K562 (cell line): ENCODE measurements around the gene ZNHIT2. TPM values are rescaled to one million over a fixed set of nuclear protein-coding genes. Genes with fewer than 3 reads are reported as not detected.

Experiments
- ARNT ChIP-seq, 2 experiments: fragments of 450-650 bp; IDR thresholded peaks; 2 replicates each; pipeline ENCODE4 v1.6.1; 2016; ENCODE audit warnings: mild to moderate bottlenecking in 1 of 2
- CSDE1 ChIP-seq, 2 experiments: fragments of 450-650 bp; IDR thresholded peaks; 2 replicates each; pipeline ENCODE4 v1.6.1; 2016; ENCODE audit warnings: mild to moderate bottlenecking in 1 of 2
- CUX1 ChIP-seq: fragments of 200-800 bp; sonication (Bioruptor generic); IDR thresholded peaks from 2 replicates; pipeline ENCODE4 v1.6.1; 2016; ENCODE audit warnings: missing genetic modification characterization, missing compliant biosample characterization
- EP300 ChIP-seq: IDR thresholded peaks from 2 replicates; pipeline ENCODE4 v1.6.1; 2012; ENCODE audit warnings: low read length, improper control_type of control experiment
- HNRNPK ChIP-seq: fragments of 200-400 bp; formaldehyde crosslinking; IDR thresholded peaks from one replicate; pipeline ENCODE4 v1.6.1; 2018; ENCODE audit warnings: mild to moderate bottlenecking, low read depth, low read length; ENCODE audit not compliant: poor library complexity, severe bottlenecking
- L3MBTL2 ChIP-seq: fragments of 450-650 bp; IDR thresholded peaks from 2 replicates; pipeline ENCODE4 v1.6.1; 2016; ENCODE audit warnings: mild to moderate bottlenecking, moderate library complexity
- MTA3 ChIP-seq: fragments of 450-650 bp; formaldehyde crosslinking; IDR thresholded peaks from 2 replicates; pipeline ENCODE4 v1.6.1; 2017; ENCODE audit warnings: mild to moderate bottlenecking, borderline replicate concordance
- MYBL2 ChIP-seq, 2 experiments: fragments of 450-650 bp in 1 of 2; sonication (generic) in 1 of 2; formaldehyde crosslinking in 1 of 2; IDR thresholded peaks; 2 replicates each; pipeline versions ENCODE4 v1.6.1 to v1.8.1; 2017 to 2022; ENCODE audit warnings: borderline replicate concordance in 1 of 2, inconsistent platforms in 1 of 2, low read depth in 1 of 2, mild to moderate bottlenecking in 1 of 2, missing genetic modification reagents in 1 of 2, moderate library complexity in 1 of 2
- NFIC ChIP-seq: fragments of 450-650 bp; IDR thresholded peaks from 2 replicates; pipeline ENCODE4 v1.6.1; 2017; ENCODE audit warnings: mild to moderate bottlenecking, inconsistent platforms
- SP1 ChIP-seq: sonication (generic); formaldehyde crosslinking; IDR thresholded peaks from 2 replicates; pipeline ENCODE4 v1.8.1; 2022; ENCODE audit warnings: mild to moderate bottlenecking, missing genetic modification reagents
- TEAD1 ChIP-seq, 2 experiments: fragments of 450-650 bp in 1 of 2; sonication (generic) in 1 of 2; formaldehyde crosslinking; IDR thresholded peaks; 2 replicates each; pipeline versions ENCODE4 v1.4.0 to v1.8.0; 2020 to 2022; ENCODE audit warnings: mild to moderate bottlenecking in 2 of 2, missing genetic modification reagents in 1 of 2
- ZBTB34 ChIP-seq: fragments of 250-450 bp; sonication (Bioruptor Pico); IDR thresholded peaks from 2 replicates; pipeline ENCODE4 v1.8.0; 2021; ENCODE audit warnings: mild to moderate bottlenecking, moderate library complexity
- ZFP1 ChIP-seq: fragments of 450-650 bp; formaldehyde crosslinking; IDR thresholded peaks from 2 replicates; pipeline ENCODE4 v1.4.0; 2020; ENCODE audit warnings: mild to moderate bottlenecking, mixed read lengths
- ZNF12 ChIP-seq: sonication (generic); formaldehyde crosslinking; IDR thresholded peaks from 2 replicates; pipeline ENCODE4 v1.4.0; 2020; ENCODE audit warnings: mild to moderate bottlenecking, missing genetic modification reagents
- ZNF121 ChIP-seq: sonication (generic); formaldehyde crosslinking; conservative IDR thresholded peaks from 2 replicates; pipeline ENCODE4 v1.8.0; 2022; ENCODE audit warnings: missing genetic modification reagents
- ZNF140 ChIP-seq: fragments of 250-450 bp; sonication (Bioruptor Pico); IDR thresholded peaks from 2 replicates; pipeline ENCODE4 v1.8.0; 2021; ENCODE audit warnings: moderate library complexity, mild to moderate bottlenecking, inconsistent platforms
- ZNF143 ChIP-seq: sonication (generic); formaldehyde crosslinking; IDR thresholded peaks from 2 replicates; pipeline ENCODE4 v1.9.0; 2022; ENCODE audit warnings: mild to moderate bottlenecking, missing genetic modification reagents
- ZNF24 ChIP-seq: fragments of 450-650 bp; IDR thresholded peaks from 2 replicates; pipeline ENCODE4 v1.6.1; 2016
- polyA plus RNA-seq, 8 experiments: library from polyadenylated mRNA; depleted of rRNA in 4 of 8; stranded (reverse) in 5 of 8; unstranded in 3 of 8; fragments of >200 nt; fragmentation: Nextera tagmentation in 2 of 8; fragmentation: Illumina TruSeq in 1 of 8; extraction: Ambion mirVana in 2 of 8; extraction: Trizol in 1 of 8; gene quantifications; 2 replicates each; pipeline versions ENCODE4 v1.2.1 to v1.2.3, GENCODE V29; 2011 to 2014; ENCODE audit warnings: inconsistent platforms in 1 of 8, missing spikeins in 1 of 8
- total RNA-seq, 7 experiments: library from RNA; depleted of rRNA in 6 of 7; stranded (reverse); fragments of >200 nt in 6 of 7; fragmentation: Illumina TruSeq in 2 of 7; extraction: Trizol in 2 of 7; gene quantifications; 2 replicates each; pipeline versions ENCODE4 v1.2.1 to v1.2.3, GENCODE V29; 2011 to 2021; ENCODE audit warnings: low replicate concordance in 1 of 7
- TF ChIP-seq, protein P1 (sequence below): sonication (generic); formaldehyde crosslinking; IDR thresholded peaks from 2 replicates; pipeline ENCODE4 v1.9.0; 2022; ENCODE audit warnings: mild to moderate bottlenecking, missing genetic modification reagents
- TF ChIP-seq, protein P2 (sequence below): sonication (generic); formaldehyde crosslinking; IDR thresholded peaks from 2 replicates; pipeline ENCODE4 v1.8.0; 2022; ENCODE audit warnings: missing genetic modification reagents, mild to moderate bottlenecking, moderate library complexity, borderline replicate concordance

The ZNHIT2 gene
- total and polyA plus RNA-seq, 9 of the 15 experiments (the other 6 are each of a cell fraction or from before 2014, with no cell fraction given) = 0.08 to 39.0 (median 2.5) TPM

GRCh38 chr11:65134952-65135632 is 17.6 kb upstream of the ZNHIT2 start (continued):
- TF ChIP-seq L3MBTL2 = peak; percentile 59
- no peak for TF ChIP-seq ZNF143 (CRISPR knock-in tag)
- TF ChIP-seq EP300 = no peak; the same call in 1 of the 2 replicates
- no peak for TF ChIP-seq CUX1 (CRISPR knock-in tag)
- TF ChIP-seq ZNF121 (CRISPR knock-in tag) = no peak
- TF ChIP-seq, protein P1, sequence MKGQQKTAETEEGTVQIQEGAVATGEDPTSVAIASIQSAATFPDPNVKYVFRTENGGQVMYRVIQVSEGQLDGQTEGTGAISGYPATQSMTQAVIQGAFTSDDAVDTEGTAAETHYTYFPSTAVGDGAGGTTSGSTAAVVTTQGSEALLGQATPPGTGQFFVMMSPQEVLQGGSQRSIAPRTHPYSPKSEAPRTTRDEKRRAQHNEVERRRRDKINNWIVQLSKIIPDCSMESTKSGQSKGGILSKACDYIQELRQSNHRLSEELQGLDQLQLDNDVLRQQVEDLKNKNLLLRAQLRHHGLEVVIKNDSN = peak; percentile 46
- TF ChIP-seq ZNF140 (CRISPR knock-in tag) = no peak
- TF ChIP-seq SP1 = peak; percentile 58; the same call in 1 of the 2 replicates
- peak in 1 of 2 experiments; percentile 84; a peak in 1 of 4 replicates for TF ChIP-seq ARNT (IDR thresholded peaks at IDR 0.05)
- TF ChIP-seq NFIC = peak; percentile 35
- TF ChIP-seq ZFP1 (CRISPR knock-in tag) = no peak
- peak in 1 of 2 experiments; percentile 89; a peak in 2 of 4 replicates for TF ChIP-seq CSDE1 (IDR thresholded peaks at IDR 0.05)
- TF ChIP-seq ZNF12 (CRISPR knock-in tag) = 0 out of 2 replicates have a peak, but pooled peaks have one; percentile 23
- TF ChIP-seq MTA3 = 0 out of 2 replicates have a peak, but pooled peaks have one; percentile 13
- peak in 1 of 2 experiments; percentile 60; a peak in 1 of 4 replicates for TF ChIP-seq TEAD1 (CRISPR knock-in tag; IDR thresholded peaks at IDR 0.05)
- peak; percentile 20; the same call in 1 of the 2 replicates for TF ChIP-seq ZNF24
- TF ChIP-seq MYBL2 (IDR thresholded peaks at IDR 0.05; ENCODE audit: low read depth) = no peak
- no peak for TF ChIP-seq MYBL2 (CRISPR knock-in tag; IDR thresholded peaks at IDR 0.05; ENCODE audit: borderline replicate concordance)
- TF ChIP-seq HNRNPK = no peak
- TF ChIP-seq, protein P2, sequence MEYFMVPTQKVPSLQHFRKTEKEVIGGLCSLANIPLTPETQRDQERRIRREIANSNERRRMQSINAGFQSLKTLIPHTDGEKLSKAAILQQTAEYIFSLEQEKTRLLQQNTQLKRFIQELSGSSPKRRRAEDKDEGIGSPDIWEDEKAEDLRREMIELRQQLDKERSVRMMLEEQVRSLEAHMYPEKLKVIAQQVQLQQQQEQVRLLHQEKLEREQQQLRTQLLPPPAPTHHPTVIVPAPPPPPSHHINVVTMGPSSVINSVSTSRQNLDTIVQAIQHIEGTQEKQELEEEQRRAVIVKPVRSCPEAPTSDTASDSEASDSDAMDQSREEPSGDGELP = peak; percentile 57; the same call in 1 of the 2 replicates
- no peak for TF ChIP-seq ZBTB34
